MCF 10A (cell line): ENCODE data around the gene TTC6. TPM values are rescaled to one million over a fixed set of nuclear protein-coding genes. Genes with fewer than 3 reads are reported as not detected.

Source experiments
- BruUV-seq: library from RNA; stranded (reverse); fragments of 400-500 nt; replicated peaks from 2 replicates; lab custom pipeline; 2021; lab: Mats Ljungman, UMichigan
- CTCF ChIA-PET: fragments of 300-600 bp; sonication (Branson Sonifier 250); formaldehyde crosslinking; extraction: SDS; loops from one replicate; lab custom pipeline; 2021; ENCODE audit warnings: antibody characterized with exemption, inconsistent platforms; lab: Yijun Ruan, JAX
- POLR2A ChIA-PET: fragments of 300-600, 350-650 bp; sonication (Branson Sonifier 250); formaldehyde crosslinking; extraction: SDS; loops from one replicate; lab custom pipeline; 2020; ENCODE audit warnings: antibody characterized with exemption, inconsistent platforms; lab: Yijun Ruan, JAX
- DNase-seq: peaks from one replicate; pipeline ENCODE4 v3.0.0-alpha.2; 2018; ENCODE audit not compliant: unreplicated experiment
- H3K27ac Mint-ChIP-seq: one replicate; pipeline ENCODE4 v1.8.0; 2022; ENCODE audit warnings: mild to moderate bottlenecking, low read depth, mixed read lengths; ENCODE audit not compliant: unreplicated experiment
- H3K27me3 Mint-ChIP-seq: one replicate; pipeline ENCODE4 v1.8.0; 2022; ENCODE audit warnings: mixed read lengths; ENCODE audit not compliant: insufficient read depth, unreplicated experiment
- H3K36me3 Mint-ChIP-seq: one replicate; pipeline ENCODE4 v1.8.0; 2022; ENCODE audit warnings: mild to moderate bottlenecking, moderate library complexity, mixed read lengths; ENCODE audit not compliant: insufficient read depth, unreplicated experiment
- H3K4me1 Mint-ChIP-seq: one replicate; pipeline ENCODE4 v1.8.0; 2022; ENCODE audit warnings: mixed read lengths; ENCODE audit not compliant: insufficient read depth, unreplicated experiment
- H3K4me3 Mint-ChIP-seq: one replicate; pipeline ENCODE4 v1.8.0; 2022; ENCODE audit warnings: mild to moderate bottlenecking, moderate library complexity, mixed read lengths; ENCODE audit not compliant: unreplicated experiment
- H3K9me3 Mint-ChIP-seq: one replicate; pipeline ENCODE4 v1.8.0; 2022; ENCODE audit warnings: mixed read lengths; ENCODE audit not compliant: unreplicated experiment
- intact Hi-C: fragments of 100-400 bp; cut with micrococcal nuclease; formaldehyde crosslinking; loops from 2 replicates; pipeline ENCODE4 v1.14.1; 2022
- total RNA-seq: library from RNA; stranded (reverse); gene quantifications from 2 replicates; pipeline ENCODE4 v1.2.3, GENCODE V29; 2022
- TF ChIP-seq, protein P1 (sequence below): fragments of 200-600 bp; IDR thresholded peaks from one replicate; pipeline ENCODE4 v1.8.0; 2022; ENCODE audit warnings: antibody characterized with exemption, mild to moderate bottlenecking; ENCODE audit not compliant: unreplicated experiment

The TTC6 gene
- total RNA-seq, 1 experiment from 2014 or later = 0.98 TPM

DNA sequence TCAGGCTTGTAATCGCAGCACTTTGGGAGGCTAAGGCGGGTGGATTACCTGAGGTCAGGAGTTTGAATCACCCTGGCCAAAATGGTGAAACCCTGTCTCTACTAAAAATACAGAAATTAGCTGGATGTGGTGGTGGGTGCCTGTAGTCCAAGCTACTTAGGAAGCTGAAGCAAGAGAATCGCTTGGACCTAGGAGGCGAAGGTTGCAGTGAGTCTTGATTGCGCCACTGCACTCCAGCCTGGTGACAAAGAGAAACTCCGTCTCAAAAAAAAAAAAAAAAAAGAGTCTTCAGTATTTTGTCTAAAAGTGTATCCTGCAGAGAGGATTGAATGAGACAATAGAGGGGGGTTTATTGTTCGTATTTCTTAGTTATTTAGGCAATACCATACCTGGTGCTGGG lies 25.7 kb upstream of the TTC6 start:
- no peaks in the 10 kb centered on the region for H3K27me3 Mint-ChIP-seq
- TF ChIP-seq, protein P1, sequence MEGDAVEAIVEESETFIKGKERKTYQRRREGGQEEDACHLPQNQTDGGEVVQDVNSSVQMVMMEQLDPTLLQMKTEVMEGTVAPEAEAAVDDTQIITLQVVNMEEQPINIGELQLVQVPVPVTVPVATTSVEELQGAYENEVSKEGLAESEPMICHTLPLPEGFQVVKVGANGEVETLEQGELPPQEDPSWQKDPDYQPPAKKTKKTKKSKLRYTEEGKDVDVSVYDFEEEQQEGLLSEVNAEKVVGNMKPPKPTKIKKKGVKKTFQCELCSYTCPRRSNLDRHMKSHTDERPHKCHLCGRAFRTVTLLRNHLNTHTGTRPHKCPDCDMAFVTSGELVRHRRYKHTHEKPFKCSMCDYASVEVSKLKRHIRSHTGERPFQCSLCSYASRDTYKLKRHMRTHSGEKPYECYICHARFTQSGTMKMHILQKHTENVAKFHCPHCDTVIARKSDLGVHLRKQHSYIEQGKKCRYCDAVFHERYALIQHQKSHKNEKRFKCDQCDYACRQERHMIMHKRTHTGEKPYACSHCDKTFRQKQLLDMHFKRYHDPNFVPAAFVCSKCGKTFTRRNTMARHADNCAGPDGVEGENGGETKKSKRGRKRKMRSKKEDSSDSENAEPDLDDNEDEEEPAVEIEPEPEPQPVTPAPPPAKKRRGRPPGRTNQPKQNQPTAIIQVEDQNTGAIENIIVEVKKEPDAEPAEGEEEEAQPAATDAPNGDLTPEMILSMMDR = no peak
- H3K36me3 Mint-ChIP-seq = no peaks in the 10 kb centered on the region
- no TSS peak for BruUV-seq
- intact Hi-C loops = no loop called here
- H3K9me3 Mint-ChIP-seq = no peaks in the 10 kb centered on the region
- CTCF ChIA-PET = interaction anchor here (1.1 to 1.5 kb wide), 2 partner anchors 116 to 319 kb away, joined by 3 to 4 read pairs; no protein-coding TSS in a partner anchor
- peaks cover 9% of the 10 kb centered on the region for H3K4me1 Mint-ChIP-seq
- H3K27ac Mint-ChIP-seq = no peak overlapping the region
- H3K4me3 Mint-ChIP-seq = no peak overlapping the region
- no peak for DNase-seq
- POLR2A ChIA-PET = no interaction called here

DNA sequence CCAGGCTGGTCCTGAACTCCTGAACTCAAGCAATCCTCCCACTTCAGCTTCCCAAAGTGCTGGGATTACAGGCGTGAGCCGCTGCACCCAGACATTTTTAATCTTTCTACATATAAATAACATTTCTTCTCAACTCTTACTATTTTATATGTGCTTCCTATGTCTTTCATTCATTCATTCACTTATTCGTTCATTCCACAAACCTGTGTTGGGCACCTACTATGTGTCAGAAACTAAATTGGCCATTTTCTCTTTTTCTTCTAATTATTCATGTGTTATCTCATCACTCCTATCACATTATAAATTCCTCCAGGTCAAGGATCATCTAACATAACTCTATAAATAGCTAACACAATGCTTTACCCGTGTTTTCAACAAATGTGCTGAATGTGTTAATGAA lies 24.0 kb upstream of the TTC6 start:
- TF ChIP-seq, protein P1 = no peak
- H3K9me3 Mint-ChIP-seq = no peaks in the 10 kb centered on the region
- H3K27ac Mint-ChIP-seq = no peak overlapping the region
- H3K36me3 Mint-ChIP-seq = no peaks in the 10 kb centered on the region
- H3K27me3 Mint-ChIP-seq = no peaks in the 10 kb centered on the region
- peaks cover 9% of the 10 kb centered on the region for H3K4me1 Mint-ChIP-seq
- DNase-seq = no peak
- POLR2A ChIA-PET = no interaction called here
- intact Hi-C loops = no loop called here
- CTCF ChIA-PET = interaction anchor here (1.1 to 1.9 kb wide), 2 partner anchors 22 to 337 kb away, joined by 3 to 4 read pairs; no protein-coding TSS in a partner anchor
- no TSS peak for BruUV-seq
- H3K4me3 Mint-ChIP-seq = no peak overlapping the region

DNA sequence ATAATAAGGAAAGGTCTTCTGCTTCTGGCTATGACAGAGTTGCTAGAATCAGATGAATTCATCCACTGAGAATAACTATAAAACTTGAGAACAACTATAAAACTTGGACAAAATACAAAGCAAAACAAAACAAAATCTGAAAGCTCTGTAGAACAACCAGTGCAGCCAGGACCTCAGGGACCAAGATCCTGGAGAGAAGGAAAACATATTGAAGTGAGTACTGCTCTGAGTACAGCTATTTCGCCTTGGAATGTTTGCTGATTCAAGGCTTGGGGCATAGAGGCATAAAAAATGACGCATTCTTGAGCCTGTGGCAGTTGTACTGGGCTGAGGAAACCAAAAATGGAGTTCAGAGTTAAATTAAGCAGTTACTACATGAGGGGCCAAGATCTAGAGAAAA lies 22.1 kb upstream of the TTC6 start:
- no peaks in the 10 kb centered on the region for H3K4me1 Mint-ChIP-seq
- POLR2A ChIA-PET = interaction anchor here (0.6 kb wide), 1 partner anchor 137 kb away, joined by 3 read pairs; no protein-coding TSS in a partner anchor
- H3K36me3 Mint-ChIP-seq = no peaks in the 10 kb centered on the region
- no peaks in the 10 kb centered on the region for H3K27me3 Mint-ChIP-seq
- intact Hi-C loops = no loop called here
- H3K4me3 Mint-ChIP-seq = no peak overlapping the region
- no peak overlapping the region for H3K27ac Mint-ChIP-seq
- BruUV-seq = no TSS peak
- TF ChIP-seq, protein P1 = no peak
- DNase-seq = no peak
- no peaks in the 10 kb centered on the region for H3K9me3 Mint-ChIP-seq
- CTCF ChIA-PET = interaction anchor here (0.7 to 1.9 kb wide), 3 partner anchors 16 to 343 kb away, joined by 4 read pairs; no protein-coding TSS in a partner anchor

DNA sequence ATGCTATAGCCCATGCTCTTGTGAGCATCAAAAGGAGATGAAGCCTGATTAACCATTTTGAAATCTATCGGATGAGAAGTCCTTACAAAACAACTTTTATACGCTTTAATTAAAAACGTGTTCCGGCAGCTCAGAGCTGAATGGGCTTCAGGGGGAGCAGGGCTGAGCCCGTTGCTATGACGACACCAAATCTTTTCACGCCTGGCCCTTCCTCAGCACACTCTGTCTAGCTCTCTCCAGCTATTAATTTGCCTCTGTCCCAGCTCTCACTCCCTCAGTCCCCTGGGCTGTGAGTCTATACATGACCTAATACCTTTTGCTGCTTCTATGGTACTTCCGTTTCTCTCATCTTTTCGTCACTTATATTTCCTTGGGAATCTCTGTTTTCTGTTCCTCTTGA lies 16.2 kb upstream of the TTC6 start:
- no peak for DNase-seq
- no peaks in the 10 kb centered on the region for H3K9me3 Mint-ChIP-seq
- intact Hi-C loops = no loop called here
- no peak overlapping the region for H3K4me3 Mint-ChIP-seq
- ChIA-PET POLR2A (interaction anchor here (0.5 kb wide), 1 partner anchor 367 kb away, joined by 3 read pairs; no protein-coding TSS in a partner anchor), CTCF (no interaction called here)
- H3K4me1 Mint-ChIP-seq = peaks cover 15% of the 10 kb centered on the region
- TF ChIP-seq, protein P1 = no peak
- no peaks in the 10 kb centered on the region for H3K36me3 Mint-ChIP-seq
- peak overlapping the region; percentile 87 for H3K27ac Mint-ChIP-seq
- BruUV-seq = no TSS peak
- no peaks in the 10 kb centered on the region for H3K27me3 Mint-ChIP-seq
